Measurements from ENCODE around the gene KIF26B. TPM values are rescaled to one million over a fixed set of nuclear protein-coding genes. Genes with fewer than 3 reads are reported as not detected.
"Not testable (repeated sequence)": the region's sequence is repeated elsewhere in the genome, so short reads cannot be mapped to it uniquely, and the experiment has no call there.

Gene KIF26B
- total RNA-seq, 1 donor from 2014 or later = 3.4 TPM

GRCh38 chr1:245695211-245695610 lies 540.4 kb downstream of the KIF26B start:
- no peaks in the 10 kb centered on the region for H3K36me3 Mint-ChIP-seq (ENCODE audit: low read depth, unreplicated experiment)
- H3K27me3 Mint-ChIP-seq (ENCODE audit: unreplicated experiment) = peaks cover 1% of the 10 kb centered on the region
- H3K4me1 Mint-ChIP-seq (ENCODE audit: unreplicated experiment) = peaks cover 6% of the 10 kb centered on the region
- TF ChIP-seq CTCF (IDR thresholded peaks at IDR 0.05; ENCODE audit: unreplicated experiment) = no peak
- no peaks in the 10 kb centered on the region for H3K9me3 Mint-ChIP-seq (ENCODE audit: unreplicated experiment)
- no peak for DNase-seq (ENCODE audit: low spot score)
- no peak overlapping the region for H3K4me3 Mint-ChIP-seq (ENCODE audit: unreplicated experiment)
- no peak overlapping the region for H3K27ac Mint-ChIP-seq (ENCODE audit: unreplicated experiment)

- H3K4me3 Mint-ChIP-seq (ENCODE audit: unreplicated experiment); DNase-seq (ENCODE audit: low spot score); H3K36me3 Mint-ChIP-seq (ENCODE audit: low read depth, unreplicated experiment); H3K9me3 Mint-ChIP-seq (ENCODE audit: unreplicated experiment); H3K27me3 Mint-ChIP-seq (ENCODE audit: unreplicated experiment); H3K27ac Mint-ChIP-seq (ENCODE audit: unreplicated experiment); H3K4me1 Mint-ChIP-seq (ENCODE audit: unreplicated experiment): not testable (repeated sequence)
These were observed 540.9 kb downstream of the KIF26B start for GRCh38 chr1:245695701-245696100.

GRCh38 chr1:245698116-245698515 lies 543.3 kb downstream of the KIF26B start:
- no peak for DNase-seq (ENCODE audit: low spot score)

GRCh38 chr1:245698860-245699259 lies 544.1 kb downstream of the KIF26B start:
- Mint-ChIP-seq H3K27ac (ENCODE audit: unreplicated experiment) (no peak overlapping the region), H3K4me3 (ENCODE audit: unreplicated experiment) (no peak overlapping the region), H3K36me3 (ENCODE audit: low read depth, unreplicated experiment) (no peaks in the 10 kb centered on the region), H3K9me3 (ENCODE audit: unreplicated experiment) (no peaks in the 10 kb centered on the region), H3K4me1 (ENCODE audit: unreplicated experiment) (no peaks in the 10 kb centered on the region), H3K27me3 (ENCODE audit: unreplicated experiment) (peaks cover 1% of the 10 kb centered on the region)
- DNase-seq (ENCODE audit: low spot score) = no peak
- no peak for TF ChIP-seq CTCF (IDR thresholded peaks at IDR 0.05; ENCODE audit: unreplicated experiment)

More at GRCh38 chr1:245698116-245698515, 543.3 kb downstream of the KIF26B start:
- Mint-ChIP-seq H3K4me1 (ENCODE audit: unreplicated experiment) (no peaks in the 10 kb centered on the region), H3K36me3 (ENCODE audit: low read depth, unreplicated experiment) (no peaks in the 10 kb centered on the region), H3K27ac (ENCODE audit: unreplicated experiment) (no peak overlapping the region), H3K4me3 (ENCODE audit: unreplicated experiment) (no peak overlapping the region), H3K27me3 (ENCODE audit: unreplicated experiment) (peaks cover 1% of the 10 kb centered on the region), H3K9me3 (ENCODE audit: unreplicated experiment) (no peaks in the 10 kb centered on the region)
- no peak for TF ChIP-seq CTCF (IDR thresholded peaks at IDR 0.05; ENCODE audit: unreplicated experiment)

GRCh38 chr1:245700631-245701030 lies 545.8 kb downstream of the KIF26B start:
- Mint-ChIP-seq H3K4me3 (ENCODE audit: unreplicated experiment) (no peak overlapping the region), H3K36me3 (ENCODE audit: low read depth, unreplicated experiment) (peaks cover 6% of the 10 kb centered on the region), H3K27me3 (ENCODE audit: unreplicated experiment) (no peaks in the 10 kb centered on the region), H3K9me3 (ENCODE audit: unreplicated experiment) (no peaks in the 10 kb centered on the region), H3K27ac (ENCODE audit: unreplicated experiment) (no peak overlapping the region), H3K4me1 (ENCODE audit: unreplicated experiment) (peaks cover 4% of the 10 kb centered on the region)
- DNase-seq (ENCODE audit: low spot score) = no peak
- no peak for TF ChIP-seq CTCF (IDR thresholded peaks at IDR 0.05; ENCODE audit: unreplicated experiment)

GRCh38 chr1:245701631-245702030 lies 546.8 kb downstream of the KIF26B start:
- no peak for DNase-seq (ENCODE audit: low spot score)
- Mint-ChIP-seq H3K27ac (ENCODE audit: unreplicated experiment) (no peak overlapping the region), H3K4me3 (ENCODE audit: unreplicated experiment) (no peak overlapping the region), H3K36me3 (ENCODE audit: low read depth, unreplicated experiment) (peaks cover 6% of the 10 kb centered on the region), H3K4me1 (ENCODE audit: unreplicated experiment) (peaks cover 4% of the 10 kb centered on the region), H3K27me3 (ENCODE audit: unreplicated experiment) (no peaks in the 10 kb centered on the region), H3K9me3 (ENCODE audit: unreplicated experiment) (no peaks in the 10 kb centered on the region)
- TF ChIP-seq CTCF (IDR thresholded peaks at IDR 0.05; ENCODE audit: unreplicated experiment) = no peak
